NB4 (cell line): Measurements from ENCODE around the gene KIRREL3.

Experiments
- DNase-seq: peaks from one replicate; pipeline ENCODE4 v3.0.0; 2010; ENCODE audit warnings: low read depth
- H3K4me3 ChIP-seq: one replicate; pipeline ENCODE4 v1.5.1; 2011; ENCODE audit warnings: mild to moderate bottlenecking, low read depth, low read length, moderate library complexity
- MYC ChIP-seq: IDR thresholded peaks from 2 replicates; pipeline ENCODE4 v1.6.1; 2011; ENCODE audit warnings: low read depth, low read length
- POLR2A ChIP-seq: IDR thresholded peaks from 2 replicates; pipeline ENCODE4 v1.6.1; 2011; ENCODE audit warnings: mild to moderate bottlenecking; ENCODE audit not compliant: insufficient read length; ENCODE audit errors: extremely low read depth
- TF ChIP-seq, protein P1 (sequence below): IDR thresholded peaks from one replicate; pipeline ENCODE4 v1.5.1; 2012; ENCODE audit warnings: low read depth, low read length
- TF ChIP-seq, protein P2 (sequence below): IDR thresholded peaks from 2 replicates; pipeline ENCODE4 v1.6.1; 2011; ENCODE audit warnings: low read depth, low read length

Gene KIRREL3

DNA sequence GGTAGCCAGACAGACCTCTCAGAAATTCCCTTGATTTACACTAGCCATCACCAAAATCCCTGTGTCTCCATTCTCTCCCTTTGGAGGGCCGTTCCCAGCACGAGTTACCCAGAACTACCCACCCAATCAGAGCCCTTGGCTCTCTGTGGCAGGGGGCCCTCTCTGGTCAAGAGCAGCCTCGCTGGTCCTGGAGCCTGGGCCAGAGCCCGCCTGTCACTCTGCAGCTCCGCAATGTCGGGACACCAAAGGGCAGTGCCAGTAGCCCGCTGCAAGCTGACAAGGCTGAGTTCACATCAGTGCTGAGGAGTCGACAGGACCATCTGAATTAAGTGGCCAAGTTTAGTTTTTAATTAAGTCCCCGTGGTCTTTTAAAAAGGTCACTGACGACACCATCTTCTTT is 403.5 kb downstream of the KIRREL3 start:
- DNase-seq: no peak
- TF ChIP-seq MYC: no peak
- TF ChIP-seq POLR2A: no peak
- TF ChIP-seq, protein P1, sequence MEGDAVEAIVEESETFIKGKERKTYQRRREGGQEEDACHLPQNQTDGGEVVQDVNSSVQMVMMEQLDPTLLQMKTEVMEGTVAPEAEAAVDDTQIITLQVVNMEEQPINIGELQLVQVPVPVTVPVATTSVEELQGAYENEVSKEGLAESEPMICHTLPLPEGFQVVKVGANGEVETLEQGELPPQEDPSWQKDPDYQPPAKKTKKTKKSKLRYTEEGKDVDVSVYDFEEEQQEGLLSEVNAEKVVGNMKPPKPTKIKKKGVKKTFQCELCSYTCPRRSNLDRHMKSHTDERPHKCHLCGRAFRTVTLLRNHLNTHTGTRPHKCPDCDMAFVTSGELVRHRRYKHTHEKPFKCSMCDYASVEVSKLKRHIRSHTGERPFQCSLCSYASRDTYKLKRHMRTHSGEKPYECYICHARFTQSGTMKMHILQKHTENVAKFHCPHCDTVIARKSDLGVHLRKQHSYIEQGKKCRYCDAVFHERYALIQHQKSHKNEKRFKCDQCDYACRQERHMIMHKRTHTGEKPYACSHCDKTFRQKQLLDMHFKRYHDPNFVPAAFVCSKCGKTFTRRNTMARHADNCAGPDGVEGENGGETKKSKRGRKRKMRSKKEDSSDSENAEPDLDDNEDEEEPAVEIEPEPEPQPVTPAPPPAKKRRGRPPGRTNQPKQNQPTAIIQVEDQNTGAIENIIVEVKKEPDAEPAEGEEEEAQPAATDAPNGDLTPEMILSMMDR: no peak
- TF ChIP-seq, protein P2, sequence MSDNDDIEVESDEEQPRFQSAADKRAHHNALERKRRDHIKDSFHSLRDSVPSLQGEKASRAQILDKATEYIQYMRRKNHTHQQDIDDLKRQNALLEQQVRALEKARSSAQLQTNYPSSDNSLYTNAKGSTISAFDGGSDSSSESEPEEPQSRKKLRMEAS: no peak

DNA sequence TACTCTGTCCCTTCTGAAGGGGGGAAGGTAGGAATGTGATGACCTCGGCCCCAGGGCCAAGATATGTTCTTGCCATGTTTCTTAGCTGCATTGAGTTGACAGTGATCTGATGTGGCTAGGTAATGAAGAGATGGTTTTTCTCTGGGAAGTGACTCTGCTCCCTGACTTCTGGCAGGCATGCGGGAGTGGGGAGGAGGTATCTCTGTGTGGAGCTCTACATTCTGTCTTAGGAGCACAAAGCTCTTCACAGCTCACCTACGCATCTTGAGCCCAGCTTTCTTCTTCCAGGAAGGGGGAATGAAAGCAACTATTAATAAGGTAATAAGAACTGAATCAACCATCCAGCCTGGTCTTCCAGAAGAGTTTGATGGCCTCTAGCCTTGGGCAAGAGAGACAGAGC is 404.1 kb downstream of the KIRREL3 start:
- DNase-seq: no peak
- H3K4me3 ChIP-seq: no peak overlapping the region
- TF ChIP-seq, protein P2: no peak
- TF ChIP-seq MYC (no peak), POLR2A (no peak)
- TF ChIP-seq, protein P1: no peak

More for the DNA sequence above, 403.5 kb downstream of the KIRREL3 start:
- no peak overlapping the region for H3K4me3 ChIP-seq

DNA sequence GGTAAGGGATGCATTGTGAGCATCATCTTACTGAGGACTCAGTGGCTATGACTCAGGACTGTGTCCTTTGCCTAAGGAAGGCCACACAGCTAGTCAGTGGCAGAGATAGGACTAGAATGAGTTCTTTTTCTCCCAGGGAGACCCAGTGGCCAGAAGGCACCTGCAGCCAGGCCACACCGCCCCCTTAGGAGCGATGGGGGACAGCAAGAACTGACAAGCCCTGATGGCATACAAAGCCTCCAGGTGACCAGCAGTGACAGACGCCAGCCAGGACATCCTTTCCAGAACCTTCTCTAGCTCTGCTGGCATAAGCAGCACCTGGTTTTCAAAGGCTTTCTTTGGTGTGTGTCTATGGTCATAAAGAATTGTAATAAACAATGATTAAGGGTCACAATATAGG is 405.0 kb downstream of the KIRREL3 start:
- H3K4me3 ChIP-seq: no peak overlapping the region
- no peak for TF ChIP-seq MYC
- no peak for DNase-seq

DNA sequence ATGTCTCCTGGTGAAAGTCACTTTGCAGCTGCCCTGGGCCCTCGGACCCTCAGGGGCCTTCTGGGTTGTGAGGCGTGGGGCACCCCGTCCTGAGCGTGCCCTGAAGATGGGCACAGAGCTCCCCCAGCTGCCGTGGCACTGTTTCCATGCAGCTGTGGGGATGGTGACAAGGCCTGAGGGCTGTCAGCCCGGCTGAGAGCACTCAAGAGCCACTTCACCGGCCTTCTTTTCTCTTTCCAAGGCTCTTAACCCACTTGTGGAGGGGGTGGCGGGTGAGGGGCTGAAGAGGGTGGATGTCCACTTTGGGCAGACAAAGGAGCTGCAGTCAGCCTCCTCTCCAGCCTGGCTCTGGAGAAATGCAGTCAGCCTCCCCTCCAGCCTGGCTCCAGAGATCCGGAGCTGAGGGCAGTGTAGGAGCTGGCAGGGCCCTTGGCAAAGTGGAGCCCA is 405.6 kb downstream of the KIRREL3 start:
- DNase-seq: no peak
- H3K4me3 ChIP-seq: no peak overlapping the region
- no peak for TF ChIP-seq POLR2A
- TF ChIP-seq, protein P1: no peak
- no peak for TF ChIP-seq MYC
- TF ChIP-seq, protein P2: no peak

DNA sequence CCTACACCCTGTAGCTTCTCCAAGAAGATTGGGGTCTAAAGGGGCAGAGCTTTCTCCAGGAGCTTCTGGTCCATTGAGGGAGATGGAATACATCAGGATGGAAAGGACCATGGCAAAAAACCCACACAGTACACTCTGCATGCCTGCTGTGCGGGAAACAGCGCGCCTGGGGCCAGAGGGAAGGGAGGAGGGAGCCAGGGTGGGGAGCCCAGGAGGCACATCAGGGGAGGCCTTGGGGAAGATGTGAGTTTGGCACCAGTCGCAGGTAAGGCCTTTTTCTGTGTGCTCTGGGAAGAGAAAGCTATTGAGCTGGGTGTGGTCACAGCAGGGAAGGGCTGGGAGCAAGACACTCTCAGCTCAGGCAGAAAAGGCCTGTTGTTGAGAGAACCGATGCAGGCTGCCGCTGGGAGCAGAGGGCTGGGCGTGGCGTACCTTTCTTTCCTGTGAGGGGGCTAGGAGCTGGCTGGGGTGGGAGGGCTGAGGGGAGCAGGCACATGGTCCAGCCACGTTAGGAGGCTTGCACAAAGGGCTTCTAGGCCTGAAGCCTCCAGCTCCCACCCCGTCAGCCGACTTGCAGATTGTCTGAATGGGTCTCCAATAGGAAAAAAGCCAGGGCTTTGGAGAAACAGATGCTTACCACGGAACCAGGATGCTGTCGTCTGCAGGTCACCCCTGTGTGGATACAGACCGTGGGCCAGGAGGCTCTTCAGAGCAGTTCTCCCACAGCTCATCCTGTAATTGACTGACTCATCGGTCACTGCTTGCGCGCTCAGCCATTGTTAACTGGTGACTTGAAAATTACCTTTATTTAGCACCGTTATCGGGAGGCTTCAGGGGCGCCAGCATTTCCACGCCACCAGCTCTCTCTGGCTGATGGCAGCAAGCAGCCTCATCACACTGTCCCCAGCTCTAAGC is 407.8 kb downstream of the KIRREL3 start:
- DNase-seq: no peak
- TF ChIP-seq, protein P2: no peak
- no peak overlapping the region for H3K4me3 ChIP-seq

DNA sequence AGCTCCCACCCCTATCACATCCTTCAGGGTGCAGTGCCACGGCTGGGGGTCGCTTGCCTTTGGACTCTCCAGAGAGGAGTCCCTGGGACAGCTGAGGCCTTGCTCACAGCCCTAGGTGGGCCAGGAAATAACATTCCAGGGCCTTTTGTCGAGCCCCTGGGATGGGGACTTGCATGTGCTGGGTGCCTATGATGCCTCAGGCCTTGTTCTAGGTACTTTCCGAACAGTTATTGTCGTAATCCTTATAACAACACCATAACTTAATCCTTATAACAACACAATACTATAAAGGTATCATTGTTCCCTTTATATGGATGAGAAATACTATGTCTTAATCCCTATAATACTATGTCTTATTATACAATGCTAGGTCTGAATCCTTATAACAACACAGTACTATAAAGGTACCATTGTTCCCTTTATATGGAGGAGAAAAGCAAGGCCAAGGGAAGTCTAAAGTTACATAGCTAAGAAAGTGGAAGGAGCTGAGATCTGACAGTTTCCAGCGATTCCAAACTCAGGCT is 408.5 kb downstream of the KIRREL3 start:
- H3K4me3 ChIP-seq: no peak overlapping the region
- TF ChIP-seq MYC (no peak), POLR2A (no peak)
- TF ChIP-seq, protein P2: no peak
- TF ChIP-seq, protein P1: no peak
- DNase-seq: no peak

DNA sequence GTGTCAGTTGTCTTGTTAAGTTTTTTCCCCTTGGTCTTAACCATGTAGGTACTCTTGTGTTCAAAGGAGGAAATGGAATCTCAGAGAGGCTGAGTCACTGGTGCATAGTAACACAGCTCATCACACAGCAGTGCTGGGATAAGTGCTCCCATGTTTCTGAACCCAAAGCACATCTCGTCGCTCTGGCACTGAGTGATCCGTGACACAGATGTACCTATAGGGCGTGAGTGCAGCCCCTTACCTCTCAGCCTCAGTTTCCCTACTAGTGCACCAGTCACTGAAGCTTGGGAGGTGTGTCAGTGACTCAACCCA is 411.1 kb downstream of the KIRREL3 start:
- no peak for DNase-seq
- TF ChIP-seq, protein P2: no peak
- TF ChIP-seq MYC (no peak), POLR2A (no peak)
- TF ChIP-seq, protein P1: no peak
- no peak overlapping the region for H3K4me3 ChIP-seq
